Astrocyte (in vitro differentiated cells and primary cell): ENCODE measurements around the gene NUDT19.

Experiments
- CTCF ChIP-seq: IDR thresholded peaks from 2 replicates; pipeline ENCODE4 v1.5.1; 2011; ENCODE audit warnings: low read depth, mild to moderate bottlenecking, inconsistent platforms, low read length, moderate library complexity; ENCODE audit not compliant: insufficient read depth
- EZH2 ChIP-seq: IDR thresholded peaks from 2 replicates; pipeline ENCODE4 v1.6.1; 2012; ENCODE audit warnings: mild to moderate bottlenecking, low read length, inconsistent platforms; ENCODE audit not compliant: insufficient read depth

DNA sequence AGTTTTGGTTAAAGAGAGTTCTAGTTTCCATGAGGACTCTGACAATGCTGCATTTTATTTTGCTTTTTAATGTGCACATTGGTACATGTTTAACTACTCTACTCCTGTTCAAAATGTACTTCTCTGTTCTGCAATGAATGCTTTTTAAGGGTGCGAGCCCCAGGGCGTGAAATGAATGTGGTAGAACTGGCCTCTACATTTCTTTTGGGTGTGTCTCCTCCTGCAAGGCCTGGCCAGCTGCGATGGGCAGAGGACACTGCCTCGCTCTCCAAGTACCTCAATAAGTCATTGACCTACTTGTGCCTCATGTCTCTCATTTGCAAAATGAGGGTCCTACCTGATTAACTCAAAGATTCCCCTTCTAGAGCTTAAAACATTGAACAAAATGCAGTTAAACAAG is 9.3 kb upstream of the NUDT19 start:
- TF ChIP-seq CTCF: no peak
- no peak for TF ChIP-seq EZH2
